H1 (cell line): ENCODE measurements around the gene PHF23. TPM values are rescaled to one million over a fixed set of nuclear protein-coding genes. Genes with fewer than 3 reads are reported as not detected.

ENCODE experiments used
- CBX5 ChIP-seq: fragments of 300-800, 300-1000 bp; sonication (generic); IDR thresholded peaks from 2 replicates; pipeline ENCODE4 v1.7.1; 2016; ENCODE audit warnings: antibody characterized with exemption, low read length, low read depth
- CHD7 ChIP-seq: fragments of 300-600 bp; sonication (generic); IDR thresholded peaks from 2 replicates; pipeline ENCODE4 v1.7.1; 2012; ENCODE audit warnings: low read length, moderate library complexity, mild to moderate bottlenecking, inconsistent platforms; ENCODE audit not compliant: insufficient replicate concordance
- JUND ChIP-seq: IDR thresholded peaks from 2 replicates; pipeline ENCODE4 v1.6.1; 2011; ENCODE audit warnings: mild to moderate bottlenecking, improper control_type of control experiment, low read length
- SIX5 ChIP-seq: IDR thresholded peaks from 2 replicates; pipeline ENCODE4 v1.6.1; 2011; ENCODE audit warnings: mild to moderate bottlenecking, low read depth, low read length
- TBP ChIP-seq: IDR thresholded peaks from 2 replicates; pipeline ENCODE4 v1.6.1; 2011; ENCODE audit warnings: low read depth, low read length, improper control_type of control experiment
- polyA plus RNA-seq, 7 experiments: library from polyadenylated mRNA; depleted of rRNA in 3 of 7; stranded (reverse) in 5 of 7; unstranded in 2 of 7; fragments of >200 nt in 5 of 7; fragments of 200-250 nt in 2 of 7; gene quantifications; 1 replicate in 5 of 7; 2 replicates in 1 of 7; 4 replicates in 1 of 7; pipeline versions ENCODE4 v1.2.1 to v1.2.3, GENCODE V29; 2011 to 2013; ENCODE audit warnings: missing spikeins in 2 of 7, mixed read lengths in 2 of 7
- total RNA-seq: library from RNA; stranded (reverse); fragmentation: NEBNext Ultra II Directional; extraction: Animal tissue kit (Norgen Biotek cat#: 25700); gene quantifications from 2 replicates; pipeline ENCODE4 v1.2.1, GENCODE V29; 2021
- TF ChIP-seq, protein P1 (sequence below), 3 experiments: IDR thresholded peaks; 1 replicate in 2 of 3; 2 replicates in 1 of 3; pipeline versions ENCODE4 v1.5.1 to v1.6.1; 2011; ENCODE audit warnings: low read length in 3 of 3, mild to moderate bottlenecking in 3 of 3, inconsistent platforms in 2 of 3, low read depth in 1 of 3, moderate library complexity in 1 of 3; ENCODE audit not compliant: insufficient read depth in 1 of 3; ENCODE audit errors: control extremely low read depth in 1 of 3

The PHF23 gene
- total and polyA plus RNA-seq, 2 of the 8 experiments (the other 6 are each of a cell fraction or from before 2014, with no cell fraction given): 47.5 to 62.8 TPM

DNA sequence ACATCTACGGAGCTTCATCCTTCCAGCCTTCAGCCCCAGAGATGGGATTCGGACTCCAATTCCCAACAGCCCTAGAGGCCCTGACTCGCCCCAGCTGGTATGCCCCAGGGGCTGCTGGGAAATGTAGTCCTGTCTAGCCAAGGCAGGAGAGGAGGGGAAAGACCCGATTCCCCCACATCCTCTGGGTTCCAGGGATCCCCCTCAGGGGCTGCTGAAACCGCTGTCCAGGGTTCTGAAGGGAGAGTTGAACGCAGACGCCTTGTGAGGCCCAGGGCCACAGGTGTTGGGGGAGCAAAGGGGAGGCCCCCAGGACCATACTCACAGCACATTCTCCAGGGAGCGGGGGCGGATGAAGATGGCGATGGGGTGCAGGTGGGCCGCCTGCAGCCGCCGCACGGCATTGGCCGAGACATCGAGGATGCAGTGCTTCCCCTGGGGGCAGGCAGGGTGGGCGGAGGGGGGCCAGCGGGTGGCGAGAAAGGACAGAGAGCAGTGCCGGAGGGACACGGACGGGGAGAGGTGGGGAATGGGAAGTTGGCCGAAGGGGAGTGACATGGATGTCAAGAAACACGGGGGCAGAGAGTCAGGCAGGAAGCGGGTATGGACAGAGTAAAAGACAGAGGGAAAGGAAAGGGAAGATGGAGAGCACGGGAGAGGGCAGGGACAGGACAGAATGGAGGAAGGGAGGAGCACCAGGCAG lies 47.5 kb downstream of the PHF23 start (continued):
- TF ChIP-seq CHD7 (no peak), TBP (no peak), SIX5 (peak; percentile 99), JUND (0 out of 2 replicates have a peak, but pooled peaks have one; percentile 63), CBX5 (no peak)
- TF ChIP-seq, protein P1, sequence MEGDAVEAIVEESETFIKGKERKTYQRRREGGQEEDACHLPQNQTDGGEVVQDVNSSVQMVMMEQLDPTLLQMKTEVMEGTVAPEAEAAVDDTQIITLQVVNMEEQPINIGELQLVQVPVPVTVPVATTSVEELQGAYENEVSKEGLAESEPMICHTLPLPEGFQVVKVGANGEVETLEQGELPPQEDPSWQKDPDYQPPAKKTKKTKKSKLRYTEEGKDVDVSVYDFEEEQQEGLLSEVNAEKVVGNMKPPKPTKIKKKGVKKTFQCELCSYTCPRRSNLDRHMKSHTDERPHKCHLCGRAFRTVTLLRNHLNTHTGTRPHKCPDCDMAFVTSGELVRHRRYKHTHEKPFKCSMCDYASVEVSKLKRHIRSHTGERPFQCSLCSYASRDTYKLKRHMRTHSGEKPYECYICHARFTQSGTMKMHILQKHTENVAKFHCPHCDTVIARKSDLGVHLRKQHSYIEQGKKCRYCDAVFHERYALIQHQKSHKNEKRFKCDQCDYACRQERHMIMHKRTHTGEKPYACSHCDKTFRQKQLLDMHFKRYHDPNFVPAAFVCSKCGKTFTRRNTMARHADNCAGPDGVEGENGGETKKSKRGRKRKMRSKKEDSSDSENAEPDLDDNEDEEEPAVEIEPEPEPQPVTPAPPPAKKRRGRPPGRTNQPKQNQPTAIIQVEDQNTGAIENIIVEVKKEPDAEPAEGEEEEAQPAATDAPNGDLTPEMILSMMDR (IDR thresholded peaks at IDR 0.05; ENCODE audit: control extremely low read depth in 1 of 3, insufficient read depth in 1 of 3, low read depth in 1 of 3, low read length in 3 of 3): no peak
